Fibroblast of pulmonary artery (primary cell): ENCODE data around the gene RNFT2.
A peak's percentile ranks its signal among the peaks of the same experiment; 100 is the strongest.

Experiments
- DNase-seq: peaks from one replicate; pipeline ENCODE4 v3.0.0-alpha.2; 2010; ENCODE audit warnings: low read depth
- H3K4me3 ChIP-seq: replicated peaks from 2 replicates; pipeline ENCODE4 v1.5.1; 2011; ENCODE audit warnings: low read depth, mild to moderate bottlenecking, control low read depth, low read length, moderate library complexity
- TF ChIP-seq, protein P1 (sequence below): IDR thresholded peaks from 2 replicates; pipeline ENCODE4 v1.5.1; 2011; ENCODE audit warnings: mild to moderate bottlenecking, control low read depth, low read length, inconsistent platforms; ENCODE audit errors: missing control alignments

The RNFT2 gene

DNA sequence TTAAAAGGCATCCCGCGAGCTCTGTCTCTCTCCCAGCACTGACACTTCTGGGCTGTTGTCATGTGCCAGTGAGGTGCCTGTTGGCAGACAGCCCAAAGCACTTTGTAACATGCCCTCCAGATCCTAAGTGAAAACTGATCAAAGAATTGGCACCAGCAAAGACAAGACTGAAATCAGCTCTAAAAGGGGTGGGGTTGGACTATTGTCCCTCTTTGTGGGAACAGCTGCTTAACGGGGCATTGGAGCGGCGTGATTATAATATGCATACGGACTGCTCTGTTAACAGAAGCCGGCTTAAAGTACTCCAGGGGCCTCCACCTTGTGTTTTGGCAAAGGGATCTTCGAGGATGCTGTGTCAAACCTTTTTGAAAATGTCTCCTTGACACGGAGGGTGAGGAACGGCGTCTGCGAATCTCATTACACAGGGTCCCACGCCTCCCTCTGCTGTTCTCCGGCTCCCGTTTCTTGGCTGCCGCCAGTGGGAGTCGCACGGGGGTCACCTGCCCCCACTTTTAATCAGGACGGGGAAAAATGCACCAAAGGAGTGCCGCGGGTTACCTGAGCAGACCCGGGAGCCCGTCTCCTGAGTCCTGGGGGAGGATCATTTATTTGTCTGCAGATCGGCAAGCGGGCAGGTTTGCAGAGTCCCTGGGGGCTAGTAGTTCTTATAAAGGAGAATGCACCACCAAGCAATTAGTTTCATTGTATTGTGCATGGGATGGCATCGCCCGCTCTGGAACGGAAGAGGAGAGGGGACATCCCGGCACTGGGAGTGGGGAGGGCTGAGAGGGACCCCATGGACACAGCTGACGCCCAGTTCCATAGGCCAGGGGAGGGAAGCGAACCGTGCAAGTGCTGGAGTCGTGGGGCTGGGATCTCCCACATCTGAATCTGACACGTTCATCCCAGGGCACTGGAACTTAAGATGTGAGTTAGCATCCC lies 44.6 kb upstream of the RNFT2 start:
- DNase-seq: no peak
- TF ChIP-seq, protein P1, sequence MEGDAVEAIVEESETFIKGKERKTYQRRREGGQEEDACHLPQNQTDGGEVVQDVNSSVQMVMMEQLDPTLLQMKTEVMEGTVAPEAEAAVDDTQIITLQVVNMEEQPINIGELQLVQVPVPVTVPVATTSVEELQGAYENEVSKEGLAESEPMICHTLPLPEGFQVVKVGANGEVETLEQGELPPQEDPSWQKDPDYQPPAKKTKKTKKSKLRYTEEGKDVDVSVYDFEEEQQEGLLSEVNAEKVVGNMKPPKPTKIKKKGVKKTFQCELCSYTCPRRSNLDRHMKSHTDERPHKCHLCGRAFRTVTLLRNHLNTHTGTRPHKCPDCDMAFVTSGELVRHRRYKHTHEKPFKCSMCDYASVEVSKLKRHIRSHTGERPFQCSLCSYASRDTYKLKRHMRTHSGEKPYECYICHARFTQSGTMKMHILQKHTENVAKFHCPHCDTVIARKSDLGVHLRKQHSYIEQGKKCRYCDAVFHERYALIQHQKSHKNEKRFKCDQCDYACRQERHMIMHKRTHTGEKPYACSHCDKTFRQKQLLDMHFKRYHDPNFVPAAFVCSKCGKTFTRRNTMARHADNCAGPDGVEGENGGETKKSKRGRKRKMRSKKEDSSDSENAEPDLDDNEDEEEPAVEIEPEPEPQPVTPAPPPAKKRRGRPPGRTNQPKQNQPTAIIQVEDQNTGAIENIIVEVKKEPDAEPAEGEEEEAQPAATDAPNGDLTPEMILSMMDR: no peak
- H3K4me3 ChIP-seq: no peak overlapping the region

DNA sequence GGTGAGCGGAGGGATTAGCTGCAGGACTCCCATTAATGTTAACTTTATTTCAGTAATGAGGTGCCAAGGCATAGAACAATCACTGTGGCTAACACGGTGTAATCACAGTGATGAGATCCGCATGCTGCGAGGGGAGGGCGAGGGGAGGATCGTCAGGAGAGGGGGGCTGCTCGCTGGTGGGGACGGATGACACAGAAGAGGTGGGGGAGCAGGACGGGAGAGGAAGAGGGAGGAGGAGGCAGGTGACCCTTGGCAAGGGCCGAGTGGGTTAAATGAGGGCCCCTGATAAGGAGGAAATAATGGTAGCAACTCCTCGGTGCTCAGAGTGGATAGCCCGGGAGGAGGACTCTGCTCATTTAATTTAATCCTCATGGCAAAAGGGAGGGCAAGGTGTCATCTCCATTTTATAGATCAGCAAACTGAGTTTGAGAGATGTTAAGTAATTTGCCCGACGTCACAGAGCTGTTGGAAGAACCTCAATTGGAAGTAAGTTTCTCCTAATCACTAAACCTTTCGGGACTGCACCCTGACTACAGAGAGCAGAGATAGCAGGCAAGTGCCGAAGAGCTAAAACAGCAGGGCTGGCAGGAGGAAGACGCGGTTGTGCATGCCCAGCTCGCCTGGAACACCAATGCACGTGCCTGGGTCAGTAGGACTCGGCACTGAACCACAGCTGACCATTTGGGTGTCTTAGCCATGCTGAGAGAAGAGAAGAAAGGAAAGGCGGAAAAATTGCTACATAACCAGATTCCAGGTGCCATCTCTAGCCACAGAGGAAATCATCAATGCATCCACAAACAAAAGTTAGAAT lies 43.3 kb upstream of the RNFT2 start:
- DNase-seq: no peak
- H3K4me3 ChIP-seq: no peak overlapping the region
- TF ChIP-seq, protein P1: no peak

DNA sequence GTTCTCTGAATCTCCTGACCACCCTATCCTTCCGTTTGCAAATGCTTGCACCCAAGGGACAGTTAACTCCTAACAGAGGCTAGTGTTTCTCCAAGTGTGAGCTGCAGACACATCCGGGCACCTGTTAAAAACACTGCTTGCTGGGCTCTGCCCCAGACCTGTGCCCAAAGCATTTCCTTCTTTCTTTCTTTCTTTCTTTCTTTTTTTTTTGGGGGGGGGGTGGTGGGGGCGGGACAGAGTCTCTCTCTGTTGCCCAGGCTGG lies 42.7 kb upstream of the RNFT2 start:
- TF ChIP-seq, protein P1: no peak
- H3K4me3 ChIP-seq: no peak overlapping the region
- no peak for DNase-seq

DNA sequence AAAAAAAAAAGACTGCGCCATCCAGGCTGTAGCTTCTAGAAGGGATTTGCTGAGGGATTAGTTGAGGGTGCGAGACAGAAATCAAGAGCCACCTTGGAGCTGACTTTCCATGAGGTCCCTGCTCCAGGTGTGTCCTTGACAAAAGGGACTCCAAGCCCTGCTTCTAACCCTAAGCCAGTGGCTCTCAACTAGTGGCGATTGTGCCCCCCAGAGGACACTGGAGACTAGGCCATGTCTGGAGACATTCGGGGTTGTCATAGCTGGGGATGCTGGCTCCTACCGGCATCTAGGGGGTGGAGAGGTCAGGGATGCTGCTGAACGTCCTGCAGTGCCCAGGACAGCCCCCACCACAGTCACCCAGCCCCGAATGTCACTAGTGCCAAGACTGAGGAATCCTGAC lies 40.8 kb upstream of the RNFT2 start:
- DNase-seq: no peak
- no peak overlapping the region for H3K4me3 ChIP-seq
- TF ChIP-seq, protein P1: peak; percentile 28

DNA sequence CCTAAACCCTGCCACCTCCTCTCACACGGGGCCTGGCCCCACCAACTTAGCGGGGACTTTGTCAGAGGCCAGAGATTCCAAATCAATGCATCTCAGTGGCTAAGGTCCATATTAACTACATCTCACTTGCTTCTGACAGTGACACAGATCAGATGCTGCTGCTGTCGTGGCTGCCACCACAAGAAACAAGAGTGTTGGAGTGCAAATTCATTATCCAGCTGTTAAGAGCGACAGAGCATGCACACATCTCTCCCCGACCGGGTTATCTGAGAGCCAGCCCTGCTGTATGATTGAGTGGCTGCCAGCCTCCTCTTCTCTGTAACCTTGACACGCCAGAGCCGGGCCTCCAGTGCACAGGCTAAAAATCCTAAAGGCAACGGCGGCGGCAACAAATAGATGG lies 40.4 kb upstream of the RNFT2 start:
- DNase-seq: no peak
- TF ChIP-seq, protein P1: no peak
- no peak overlapping the region for H3K4me3 ChIP-seq

DNA sequence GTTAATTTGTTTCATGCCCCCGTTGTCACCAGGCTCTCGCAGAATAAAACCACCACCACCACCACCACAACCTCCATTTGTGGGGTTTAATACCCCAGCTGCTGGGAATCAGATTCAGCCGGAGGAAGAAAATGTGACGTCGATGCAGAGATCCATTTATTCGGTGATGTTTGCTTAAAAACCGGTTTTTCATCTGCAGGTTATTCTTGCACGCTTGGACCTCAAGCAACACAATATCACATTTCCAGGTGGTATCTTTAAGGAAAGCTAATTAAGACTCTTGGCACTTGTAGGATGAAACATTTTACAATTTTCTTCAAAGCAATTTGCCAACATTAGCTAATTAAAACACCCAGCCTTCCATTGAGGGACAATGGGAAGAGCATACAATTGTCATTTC lies 40.0 kb upstream of the RNFT2 start:
- TF ChIP-seq, protein P1: no peak
- no peak for DNase-seq
- no peak overlapping the region for H3K4me3 ChIP-seq
